PC-9 (cell line): Measurements from ENCODE around the gene LRRC55. TPM values are rescaled to one million over a fixed set of nuclear protein-coding genes. Genes with fewer than 3 reads are reported as not detected.

ENCODE experiments used
- BruUV-seq: library from RNA; stranded (reverse); fragments of 400-500 nt; replicated peaks from 2 replicates; lab custom pipeline; 2021; lab: Mats Ljungman, UMichigan
- CTCF ChIA-PET: fragments of 300-600 bp; sonication (Branson Sonifier 250); formaldehyde crosslinking; loops from one replicate; lab custom pipeline; 2022; ENCODE audit warnings: antibody characterized with exemption; lab: Charles Lee
- POLR2A ChIA-PET: fragments of 300-600 bp; sonication (Branson Sonifier 250); formaldehyde crosslinking; loops from one replicate; lab custom pipeline; 2022; ENCODE audit warnings: antibody characterized with exemption; ENCODE audit not compliant: unreplicated experiment; lab: Charles Lee
- DNase-seq, 2 experiments: peaks; one replicate each; pipeline versions ENCODE4 v3.0.0 to v3.0.0-alpha.2; 2015 to 2022; ENCODE audit warnings: mixed read lengths in 1 of 2
- H2AFZ ChIP-seq: fragments of 200-600 bp; sonication (generic); 2 replicates; pipeline ENCODE4 v1.8.1; 2017; ENCODE audit warnings: antibody characterized with exemption
- H3F3A ChIP-seq: fragments of 200-600 bp; sonication (generic); 2 replicates; pipeline ENCODE4 v1.8.1; 2017; ENCODE audit warnings: antibody characterized with exemption, mild to moderate bottlenecking, low read depth; ENCODE audit not compliant: insufficient read depth
- H3K27ac ChIP-seq: fragments of 200-600 bp; sonication (generic); 2 replicates; pipeline ENCODE4 v1.6.1; 2016; ENCODE audit warnings: mixed run types
- H3K27me3 ChIP-seq: fragments of 200-600 bp; sonication (generic); 2 replicates; pipeline ENCODE4 v1.6.1; 2016; ENCODE audit warnings: low read depth, mixed run types; ENCODE audit not compliant: insufficient read depth
- H3K36me3 ChIP-seq: fragments of 200-600 bp; sonication (generic); 2 replicates; pipeline ENCODE4 v1.6.1; 2016; ENCODE audit warnings: low read depth, mixed run types
- H3K4me1 ChIP-seq: fragments of 200-600 bp; sonication (generic); replicated peaks from 2 replicates; pipeline ENCODE4 v1.6.1; 2016; ENCODE audit warnings: mixed run types; ENCODE audit not compliant: insufficient read depth
- H3K4me2 ChIP-seq: fragments of 200-600 bp; sonication (generic); 2 replicates; pipeline ENCODE4 v1.6.1; 2017; ENCODE audit warnings: mixed run types
- H3K4me3 ChIP-seq: fragments of 200-600 bp; sonication (generic); 2 replicates; pipeline ENCODE4 v1.6.1; 2016; ENCODE audit warnings: mixed run types
- H3K79me2 ChIP-seq: fragments of 200-600 bp; sonication (generic); 2 replicates; pipeline ENCODE4 v1.6.1; 2017; ENCODE audit warnings: low read depth, mixed run types
- H3K9me2 ChIP-seq: fragments of 200-600 bp; sonication (generic); 2 replicates; pipeline ENCODE4 v1.8.1; 2017; ENCODE audit warnings: mild to moderate bottlenecking; ENCODE audit not compliant: insufficient read depth
- H3K9me3 ChIP-seq: fragments of 200-600 bp; sonication (generic); 2 replicates; pipeline ENCODE4 v1.8.1; 2016; ENCODE audit warnings: low read depth; ENCODE audit not compliant: insufficient read depth
- H4K20me1 ChIP-seq: fragments of 200-600 bp; sonication (generic); 2 replicates; pipeline ENCODE4 v1.8.1; 2017; ENCODE audit not compliant: insufficient read depth
- CTCF ChIP-seq: fragments of 200-600 bp; sonication (generic); conservative IDR thresholded peaks from 2 replicates; pipeline ENCODE4 v1.6.1; 2017; ENCODE audit warnings: mixed run types, antibody characterized with exemption, mild to moderate bottlenecking, moderate library complexity
- EZH2 ChIP-seq: fragments of 200-600 bp; sonication (generic); IDR thresholded peaks from 2 replicates; pipeline ENCODE4 v1.8.0; 2017; ENCODE audit warnings: antibody characterized with exemption, low read depth
- intact Hi-C: fragments of 100-400 bp; cut with micrococcal nuclease; formaldehyde crosslinking; loops from one replicate; pipeline ENCODE4 v1.10.0; 2022; ENCODE audit not compliant: unreplicated experiment
- total RNA-seq: library from RNA; stranded (reverse); gene quantifications from 2 replicates; pipeline ENCODE4 v1.2.3, GENCODE V29; 2021

LRRC55 gene
- total RNA-seq, 1 experiment from 2014 or later = not detected

DNA sequence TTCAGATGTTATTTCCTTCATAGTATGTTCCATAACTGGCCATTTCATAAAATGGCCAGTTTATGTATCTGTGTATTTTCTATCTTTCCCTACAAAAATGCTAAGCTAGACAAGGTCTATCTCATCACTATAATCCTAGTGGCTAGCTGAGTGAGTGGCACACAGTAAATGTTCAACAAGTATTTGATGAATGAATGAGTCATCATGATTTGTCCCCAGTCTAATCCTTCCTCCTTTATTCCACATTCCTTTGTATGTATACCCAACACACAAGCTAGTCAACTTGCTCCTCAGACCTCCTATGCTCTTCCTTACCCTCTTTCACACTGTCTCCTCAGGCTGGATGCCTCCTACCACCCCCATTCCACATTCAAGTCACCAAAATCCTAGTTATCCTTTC is 42.8 kb downstream of the LRRC55 start:
- no peak overlapping the region for H3K4me3 ChIP-seq
- no peak for TF ChIP-seq EZH2
- no peak for TF ChIP-seq CTCF
- intact Hi-C loops = no loop called here
- H3K9me2 ChIP-seq = no peaks in the 10 kb centered on the region; the same call in 1 of the 2 replicates
- no peak overlapping the region for H3K27ac ChIP-seq
- no peak overlapping the region for H3K4me2 ChIP-seq
- 0 out of 2 replicates have a peak, but pooled peaks cover 8% of the 10 kb centered on the region for H3K4me1 ChIP-seq
- POLR2A ChIA-PET = no interaction called here
- CTCF ChIA-PET = no interaction called here
- H3K36me3 ChIP-seq = no peaks in the 10 kb centered on the region
- no peaks in the 10 kb centered on the region for H3K79me2 ChIP-seq
- H3F3A ChIP-seq = no peaks in the 10 kb centered on the region
- H3K27me3 ChIP-seq = 0 out of 2 replicates have a peak, but pooled peaks cover 16% of the 10 kb centered on the region
- no peak overlapping the region for H2AFZ ChIP-seq
- DNase-seq = peak in 1 of 2 experiments; percentile 60
- H4K20me1 ChIP-seq = no peaks in the 10 kb centered on the region
- no TSS peak for BruUV-seq
- 0 out of 2 replicates have a peak, but pooled peaks cover 8% of the 10 kb centered on the region for H3K9me3 ChIP-seq

GRCh38 chr11:57228600-57228999 is 46.8 kb downstream of the LRRC55 start:
- TF ChIP-seq CTCF (no peak), EZH2 (no peak)
- POLR2A ChIA-PET = no interaction called here
- no peak for DNase-seq
- H3K4me1 ChIP-seq = 0 out of 2 replicates have a peak, but pooled peaks cover 8% of the 10 kb centered on the region
- H2AFZ ChIP-seq = no peak overlapping the region
- no peaks in the 10 kb centered on the region for H3K79me2 ChIP-seq
- intact Hi-C loops = no loop called here
- CTCF ChIA-PET = no interaction called here
- H3K4me2 ChIP-seq = no peak overlapping the region
- no peaks in the 10 kb centered on the region for H3F3A ChIP-seq
- no peak overlapping the region for H3K4me3 ChIP-seq
- H3K9me3 ChIP-seq = 0 out of 2 replicates have a peak, but pooled peaks cover 8% of the 10 kb centered on the region
- H4K20me1 ChIP-seq = no peaks in the 10 kb centered on the region
- peaks cover 54% of the 10 kb centered on the region for H3K27me3 ChIP-seq
- H3K9me2 ChIP-seq = no peaks in the 10 kb centered on the region; the same call in 1 of the 2 replicates
- H3K27ac ChIP-seq = no peak overlapping the region
- no peaks in the 10 kb centered on the region for H3K36me3 ChIP-seq
- no TSS peak for BruUV-seq

GRCh38 chr11:57230316-57230715 is 48.6 kb downstream of the LRRC55 start:
- Histone ChIP-seq H3K4me2 (no peak overlapping the region), H2AFZ (no peak overlapping the region), H4K20me1 (no peaks in the 10 kb centered on the region), H3F3A (no peaks in the 10 kb centered on the region), H3K79me2 (no peaks in the 10 kb centered on the region), H3K9me3 (0 out of 2 replicates have a peak, but pooled peaks cover 8% of the 10 kb centered on the region), H3K4me3 (no peak overlapping the region), H3K4me1 (no peaks in the 10 kb centered on the region), H3K27ac (no peak overlapping the region), H3K36me3 (no peaks in the 10 kb centered on the region), H3K9me2 (no peaks in the 10 kb centered on the region; the same call in 1 of the 2 replicates), H3K27me3 (peaks cover 70% of the 10 kb centered on the region)
- DNase-seq = no peak
- ChIA-PET CTCF (interaction anchor here (0.6 kb wide), 1 partner anchor 75 kb away, joined by 8 read pairs; no protein-coding TSS in a partner anchor), POLR2A (no interaction called here)
- TF ChIP-seq CTCF (no peak), EZH2 (no peak)
- intact Hi-C loops = no loop called here
- no TSS peak for BruUV-seq
